Lower leg skin (tissue), 4 donors: ENCODE measurements around the gene SCAPER. TPM values are rescaled to one million over a fixed set of nuclear protein-coding genes. Genes with fewer than 3 reads are reported as not detected.
"Not testable (repeated sequence)": the region's sequence is repeated elsewhere in the genome, so short reads cannot be mapped to it uniquely, and the experiment has no call there.

ENCODE experiments used
- DNase-seq, 2 donors: peaks; one replicate each; pipeline ENCODE4 v3.0.0-alpha.2; 2019; ENCODE audit warnings: low spot score in 2 of 2
- H3K4me3 ChIP-seq: fragments of 200-600 bp; sonication (generic); 2 replicates; pipeline ENCODE4 v1.5.1; 2017; ENCODE audit warnings: mild to moderate bottlenecking, low read depth; ENCODE audit not compliant: poor library complexity, severe bottlenecking
- CTCF ChIP-seq, 3 donors: fragments of 450-650 bp; IDR thresholded peaks; one replicate each; pipeline ENCODE4 v1.5.1; 2016; ENCODE audit warnings: antibody characterized with exemption in 3 of 3, mild to moderate bottlenecking in 3 of 3, moderate library complexity in 2 of 3
- POLR2A ChIP-seq, 2 donors: fragments of 450-650 bp; IDR thresholded peaks; one replicate each; pipeline ENCODE4 v1.6.1; 2016 to 2017; ENCODE audit warnings: antibody characterized with exemption in 2 of 2, mild to moderate bottlenecking in 1 of 2, moderate library complexity in 1 of 2
- WGBS, 2 donors: methylation state at CpG; one replicate each; pipeline ENCODE4 v1.1.5; 2018; 5-methylcytosine and 5-hydroxymethylcytosine counted together
- intact Hi-C: fragments of 100-400 bp; cut with DNase I; formaldehyde crosslinking; loops from one replicate; pipeline ENCODE4 v1.15.0; 2023; ENCODE audit warnings: low total_unique reads
- total RNA-seq, 4 donors: library from RNA; depleted of rRNA; stranded (reverse); fragments of >200 nt; gene quantifications; one replicate each; pipeline ENCODE4 v1.1.0, GENCODE V29; 2016

Gene SCAPER
- total RNA-seq, 4 donors from 2014 or later: 23.8 to 63.2 (median 32.9) TPM

GRCh38 chr15:76737573-76737972 lies 167.6 kb downstream of the SCAPER start:
- H3K4me3 ChIP-seq: no peak overlapping the region
- no peak for DNase-seq
- WGBS, 2 donors: 96% methylated on average over 4 of the region's 4 CpGs
- intact Hi-C loops: no loop called here
- no peak for TF ChIP-seq CTCF (IDR thresholded peaks at IDR 0.05)
- no peak for TF ChIP-seq POLR2A (IDR thresholded peaks at IDR 0.05)

- not testable (repeated sequence) for DNase-seq
- WGBS, 2 donors: 83 to 97% methylated on average over 9 of the region's 9 CpGs
Observed at GRCh38 chr15:76732321-76732720, 172.8 kb downstream of the SCAPER start.

GRCh38 chr15:76730262-76730661 lies 174.9 kb downstream of the SCAPER start:
- no peak overlapping the region for H3K4me3 ChIP-seq
- TF ChIP-seq CTCF (IDR thresholded peaks at IDR 0.05): no peak
- no peak for TF ChIP-seq POLR2A (IDR thresholded peaks at IDR 0.05)
- no peak for DNase-seq
- intact Hi-C loops: no loop called here

More at GRCh38 chr15:76732321-76732720, 172.8 kb downstream of the SCAPER start:
- H3K4me3 ChIP-seq, intact Hi-C loops: not testable (repeated sequence)

- intact Hi-C loops: no loop called here
- TF ChIP-seq CTCF (IDR thresholded peaks at IDR 0.05): no peak
- TF ChIP-seq POLR2A (IDR thresholded peaks at IDR 0.05): no peak
Observed at GRCh38 chr15:76718863-76719262, 186.3 kb downstream of the SCAPER start.

GRCh38 chr15:76714950-76715349 lies 190.2 kb downstream of the SCAPER start:
- TF ChIP-seq POLR2A (IDR thresholded peaks at IDR 0.05): no peak
- TF ChIP-seq CTCF (IDR thresholded peaks at IDR 0.05): no peak
- intact Hi-C loops: no loop called here
- DNase-seq: no peak
- WGBS, 2 donors: 72 to 98% methylated on average over 4 of the region's 4 CpGs
- no peak overlapping the region for H3K4me3 ChIP-seq

More at GRCh38 chr15:76718863-76719262, 186.3 kb downstream of the SCAPER start:
- no peak overlapping the region for H3K4me3 ChIP-seq
- no peak for DNase-seq

GRCh38 chr15:76711351-76711827 lies 193.8 kb downstream of the SCAPER start:
- intact Hi-C loops: no loop called here
- no peak overlapping the region for H3K4me3 ChIP-seq
- TF ChIP-seq POLR2A (IDR thresholded peaks at IDR 0.05): no peak
- no peak for TF ChIP-seq CTCF (IDR thresholded peaks at IDR 0.05)
- WGBS, 2 donors: 87 to 88% methylated on average over 2 of the region's 2 CpGs
- no peak for DNase-seq

- 91 to 93% methylated on average over 1 of the region's 1 CpG for WGBS, 2 donors
- H3K4me3 ChIP-seq, intact Hi-C loops, DNase-seq: not testable (repeated sequence)
Observed at GRCh38 chr15:76704032-76704431, 201.1 kb downstream of the SCAPER start.
